Stimulated activated CD8-positive, alpha-beta memory T cell treated with anti-CD3 and anti-CD28 coated beads, Interleukin-15, amount 100 ng/mL, for 24 hours (primary cell): ENCODE data around the gene F13A1.

Experiments
- DNase-seq: peaks from one replicate; pipeline ENCODE4 v3.0.0-alpha.2; 2020; ENCODE audit warnings: low read depth

The F13A1 gene

DNA sequence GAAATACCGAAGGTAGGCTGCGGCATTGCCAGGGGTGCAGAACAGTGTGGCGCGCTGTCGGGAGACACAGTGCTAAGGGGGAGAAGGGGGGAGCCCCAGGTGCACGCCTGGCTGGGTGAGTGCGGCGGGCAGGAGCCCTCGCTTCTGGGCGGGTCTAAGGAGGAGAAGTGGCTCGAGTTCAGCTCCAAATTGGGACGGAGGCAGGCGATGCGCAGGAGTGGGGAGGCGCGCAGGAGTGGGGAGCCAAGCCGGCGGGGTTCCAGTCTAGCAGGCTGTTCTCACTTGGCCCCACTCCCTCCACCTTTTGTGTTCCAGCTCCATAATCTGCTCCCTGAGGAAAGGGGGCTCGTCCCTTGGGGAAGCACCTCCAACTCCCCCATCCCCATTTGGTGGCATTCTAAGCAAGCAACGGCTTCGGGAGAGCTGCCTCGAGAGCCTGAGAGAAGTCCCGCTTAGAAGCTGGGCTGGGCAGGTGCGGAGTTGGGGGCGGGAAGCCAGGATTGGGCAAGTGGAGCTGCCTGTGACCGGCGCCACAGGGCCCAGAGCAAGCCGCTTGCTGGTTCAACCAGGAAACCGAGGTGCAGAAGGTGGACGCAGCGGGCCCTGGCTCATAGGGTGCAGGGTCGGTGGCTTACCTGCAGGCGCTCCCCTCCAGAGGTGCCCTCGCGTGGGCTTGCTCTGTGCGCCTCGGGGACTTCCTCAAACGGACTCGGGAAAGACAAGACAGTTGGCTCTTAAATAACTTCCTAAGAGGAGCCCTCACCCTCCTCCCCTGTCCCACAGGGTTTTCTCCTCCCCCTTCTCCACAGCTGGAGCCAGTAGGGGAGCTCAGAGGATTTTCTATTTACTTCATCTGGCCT, at the start of gene F13A1:
Gene F13A1, minus strand, starts transcription at position 711 of the 860 bp plus-strand sequence. CDS start 1,998 bp downstream, outside the sequence.
- DNase-seq, result no peak

GRCh38 chr6:6368684-6369052, 48.2 kb upstream of the F13A1 start:
- no peak for DNase-seq

DNA sequence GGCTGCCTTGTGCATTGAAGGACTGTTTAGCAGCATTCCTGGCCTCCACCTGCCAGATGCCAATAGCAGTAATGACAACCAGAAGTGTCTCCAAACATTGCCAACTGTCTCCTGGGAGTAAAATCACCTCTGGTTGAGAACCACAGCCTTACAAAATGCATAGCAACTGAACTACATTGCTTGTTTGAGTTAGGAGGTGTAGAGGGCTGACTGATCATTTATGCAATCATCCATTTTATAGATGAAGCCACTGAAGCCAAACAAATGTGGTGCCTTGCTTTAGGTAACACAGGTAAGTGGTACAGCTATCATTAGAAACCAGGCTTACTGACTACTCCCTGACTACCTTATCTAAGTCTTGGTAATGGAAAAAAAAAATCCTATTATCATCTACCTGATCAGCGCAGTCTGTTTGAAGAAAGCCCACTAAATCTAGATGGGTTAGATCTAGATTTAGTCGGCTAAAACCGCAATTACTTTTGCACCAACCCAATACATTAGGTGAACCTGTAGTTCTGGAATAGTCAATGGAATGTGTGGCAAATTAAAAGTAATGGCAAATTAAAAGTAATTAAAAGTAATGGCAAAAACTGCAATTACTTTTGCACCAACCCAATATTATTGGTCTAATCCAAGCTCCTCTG, 47.7 kb upstream of the F13A1 start:
- DNase-seq, result no peak

- DNase-seq, result no peak
These were observed 46.3 kb upstream of the F13A1 start for GRCh38 chr6:6366803-6367202.

- DNase-seq, result no peak
These were observed 44.8 kb upstream of the F13A1 start for GRCh38 chr6:6365242-6365641.

- DNase-seq, result no peak
These were observed 41.8 kb upstream of the F13A1 start for GRCh38 chr6:6362056-6362840.

GRCh38 chr6:6357530-6357929, 37.1 kb upstream of the F13A1 start:
- no peak for DNase-seq

DNA sequence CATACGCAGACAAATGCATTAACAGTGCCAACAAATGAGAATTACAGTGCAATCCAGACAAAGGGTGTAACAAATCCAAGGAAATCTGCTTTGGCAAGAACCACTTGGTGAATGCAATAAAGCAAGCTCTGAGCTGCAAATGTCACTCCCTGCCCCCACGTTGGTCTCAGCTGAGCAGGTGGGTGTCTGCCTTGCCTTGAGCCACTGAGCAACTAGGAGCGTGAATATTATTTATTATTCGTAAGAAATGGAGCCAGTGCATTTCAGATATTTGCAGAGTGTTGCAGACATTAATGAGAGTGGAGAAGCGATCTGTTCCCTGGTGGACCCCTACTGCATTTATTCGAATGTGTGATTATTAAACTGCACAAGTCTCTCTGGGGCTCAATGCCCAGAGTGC, 36.6 kb upstream of the F13A1 start:
- no peak for DNase-seq

- DNase-seq, result no peak
These were observed 32.3 kb upstream of the F13A1 start for GRCh38 chr6:6352772-6353171.

- no peak for DNase-seq
These were observed 31.1 kb upstream of the F13A1 start for GRCh38 chr6:6351511-6352025.

DNA sequence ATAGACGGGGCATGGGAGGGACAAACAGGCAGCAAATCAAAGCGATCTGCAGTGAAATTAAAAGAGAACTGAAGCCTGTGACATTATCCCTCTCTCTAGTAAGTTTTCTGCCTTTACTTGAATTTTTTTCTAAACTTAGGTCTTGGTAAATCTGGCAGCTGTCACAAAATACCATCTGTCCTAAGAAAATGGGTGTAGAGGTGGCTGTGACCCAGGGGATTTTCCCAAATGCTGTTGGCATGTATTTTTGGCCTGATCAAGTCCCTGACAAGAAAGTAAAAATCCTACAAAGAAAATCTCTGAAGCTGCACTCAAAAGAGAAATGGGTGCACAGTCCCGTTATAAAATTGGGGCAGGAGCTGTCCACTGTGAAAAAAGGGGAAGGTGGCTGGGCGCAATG, 30.2 kb upstream of the F13A1 start:
- DNase-seq, result no peak

DNA sequence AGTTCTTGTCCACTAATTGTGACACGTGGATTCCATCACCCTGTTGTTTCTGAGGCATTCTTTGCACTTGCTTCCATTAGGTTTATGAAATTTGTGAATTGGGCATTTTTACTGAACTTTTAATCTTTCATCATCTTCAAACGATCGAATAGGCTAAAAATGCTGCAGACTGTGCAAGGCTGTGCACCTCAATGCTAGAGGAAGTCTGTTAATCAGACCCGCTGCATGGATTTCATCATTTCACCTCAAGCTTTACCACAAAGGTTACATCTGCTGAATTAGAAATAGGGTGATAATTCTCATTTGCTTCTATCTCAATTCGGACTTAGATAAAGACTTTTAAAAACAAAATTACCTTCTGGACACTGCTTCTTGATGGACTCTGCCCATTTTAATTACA, 27.8 kb upstream of the F13A1 start:
- no peak for DNase-seq

DNA sequence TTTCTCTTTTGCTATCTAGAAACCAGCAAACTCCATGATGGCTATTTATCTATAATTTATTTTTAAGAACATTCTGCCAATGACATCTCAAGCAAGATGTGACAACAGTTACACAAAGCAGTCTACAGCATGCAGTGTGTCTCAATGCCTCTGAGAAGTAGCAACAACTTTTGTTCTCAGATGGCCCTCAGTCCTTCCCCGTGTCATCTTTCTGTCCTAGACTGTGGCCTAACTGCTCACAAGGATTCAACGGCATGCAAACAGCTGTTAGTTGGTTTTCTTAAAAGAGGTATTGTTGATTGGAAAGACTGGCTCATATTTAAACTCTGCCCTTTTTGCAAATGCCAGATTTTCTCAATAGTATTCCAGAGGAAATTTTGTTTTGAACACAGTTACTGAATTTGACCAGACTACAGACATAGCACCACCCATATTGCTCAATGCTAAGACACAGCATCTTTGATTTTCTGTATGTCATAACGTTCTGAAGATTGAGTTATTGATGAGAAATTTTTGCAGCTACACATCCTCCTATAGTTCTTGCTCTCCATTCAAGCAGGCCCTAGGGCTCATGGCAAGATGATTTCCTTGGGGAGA, 26.1 kb upstream of the F13A1 start:
- no peak for DNase-seq

GRCh38 chr6:6333501-6333900, 13.0 kb upstream of the F13A1 start:
- DNase-seq, result no peak

- DNase-seq, result no peak
These were observed 12.4 kb upstream of the F13A1 start for GRCh38 chr6:6332811-6333244.

GRCh38 chr6:6331946-6332601, 11.6 kb upstream of the F13A1 start:
- no peak for DNase-seq

- no peak for DNase-seq
These were observed 10.9 kb upstream of the F13A1 start for GRCh38 chr6:6331393-6331792.

- no peak for DNase-seq
These were observed 9.9 kb upstream of the F13A1 start for GRCh38 chr6:6330407-6330806.

GRCh38 chr6:6328451-6328850, 8.0 kb upstream of the F13A1 start:
- DNase-seq, result no peak

DNA sequence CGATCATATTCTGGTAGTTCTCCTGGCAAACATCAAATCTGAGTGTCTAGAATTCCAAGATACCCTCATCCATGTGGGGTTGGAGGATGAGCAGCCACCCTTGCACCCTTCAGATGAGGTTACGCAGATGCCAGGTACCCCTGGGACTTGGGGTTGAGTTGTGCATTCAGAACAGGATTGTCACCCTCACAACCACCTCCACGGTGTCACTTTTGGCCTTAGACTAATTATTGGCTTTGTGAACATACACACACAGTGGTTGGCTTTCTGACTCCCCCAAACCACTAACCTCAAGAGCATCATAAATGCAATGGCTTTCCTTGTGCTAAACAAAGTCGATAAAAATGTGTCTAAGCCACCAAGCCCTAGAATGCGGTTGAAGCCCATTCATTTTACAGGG, 2.9 kb upstream of the F13A1 start:
- no peak for DNase-seq

- DNase-seq, result no peak
These were observed 439 bp upstream of the F13A1 start for GRCh38 chr6:6320901-6321300.
